HepG2 (cell line): ENCODE data around the gene CHMP1A. TPM values are rescaled to one million over a fixed set of nuclear protein-coding genes. Genes with fewer than 3 reads are reported as not detected.

Experiments
- ARNT2 ChIP-seq: sonication (generic); formaldehyde crosslinking; IDR thresholded peaks from 2 replicates; pipeline ENCODE4 v1.8.0; 2022; ENCODE audit warnings: mild to moderate bottlenecking, low read depth, missing genetic modification reagents, moderate library complexity
- CSRNP1 ChIP-seq: sonication (generic); formaldehyde crosslinking; IDR thresholded peaks from 2 replicates; pipeline ENCODE4 v1.8.1; 2023; ENCODE audit warnings: mild to moderate bottlenecking, missing genetic modification reagents
- DMAP1 ChIP-seq: IDR thresholded peaks from 2 replicates; pipeline ENCODE4 v1.6.1; 2016
- HCFC1 ChIP-seq: fragments of 150-350 bp; IDR thresholded peaks from 2 replicates; pipeline ENCODE4 v1.6.1; 2014; ENCODE audit warnings: low read depth, low read length
- MEIS1 ChIP-seq: sonication (generic); formaldehyde crosslinking; IDR thresholded peaks from 2 replicates; pipeline ENCODE4 v1.9.0; 2021; ENCODE audit warnings: mild to moderate bottlenecking, missing genetic modification reagents, moderate library complexity, borderline replicate concordance
- PPARG ChIP-seq: conservative IDR thresholded peaks from 2 replicates; pipeline ENCODE4 v1.6.1; 2016; ENCODE audit warnings: missing biosample characterization, missing genetic modification reagents
- RAD51 ChIP-seq: fragments of 450-650 bp; IDR thresholded peaks from 2 replicates; pipeline ENCODE4 v1.6.1; 2016; ENCODE audit warnings: borderline replicate concordance
- ZBTB49 ChIP-seq: sonication (generic); formaldehyde crosslinking; IDR thresholded peaks from 2 replicates; pipeline ENCODE4 v1.4.0; 2020; ENCODE audit warnings: missing genetic modification reagents, borderline replicate concordance
- ZNF350 ChIP-seq: sonication (generic); formaldehyde crosslinking; IDR thresholded peaks from 2 replicates; pipeline ENCODE4 v1.4.0; 2020; ENCODE audit warnings: mild to moderate bottlenecking, low read depth, missing genetic modification reagents, borderline replicate concordance
- ZNF83 ChIP-seq: sonication (generic); formaldehyde crosslinking; IDR thresholded peaks from 2 replicates; pipeline ENCODE4 v1.4.0; 2020; ENCODE audit warnings: missing genetic modification reagents, mild to moderate bottlenecking, borderline replicate concordance
- ZSCAN21 ChIP-seq: sonication (generic); formaldehyde crosslinking; IDR thresholded peaks from 2 replicates; pipeline ENCODE4 v1.8.0; 2022; ENCODE audit warnings: mild to moderate bottlenecking, missing genetic modification reagents, moderate library complexity, borderline replicate concordance
- polyA plus RNA-seq, 8 experiments: library from polyadenylated mRNA; depleted of rRNA in 3 of 8; stranded (reverse) in 7 of 8; unstranded in 1 of 8; fragments of >200 nt; fragmentation: Illumina TruSeq in 4 of 8; extraction: Trizol in 4 of 8; gene quantifications; 2 replicates each; pipeline versions ENCODE4 v1.2.1 to v1.2.3, GENCODE V29; 2011 to 2016; ENCODE audit warnings: low read depth in 4 of 8, missing spikeins in 1 of 8, mixed read lengths in 1 of 8; ENCODE audit not compliant: insufficient read depth in 1 of 8
- total RNA-seq, 5 experiments: library from RNA; depleted of rRNA; stranded (reverse); fragments of >200 nt; fragmentation: Illumina TruSeq; extraction: Trizol; gene quantifications; 2 replicates each; pipeline ENCODE4 v1.2.3, GENCODE V29; 2016; ENCODE audit warnings: low read depth in 1 of 5
- TF ChIP-seq, protein P1 (sequence below): sonication (generic); formaldehyde crosslinking; IDR thresholded peaks from 2 replicates; pipeline ENCODE4 v1.4.0; 2020; ENCODE audit warnings: missing genetic modification reagents, borderline replicate concordance
- TF ChIP-seq, protein P2 (sequence below): sonication (generic); formaldehyde crosslinking; IDR thresholded peaks from 2 replicates; pipeline ENCODE4 v1.5.1; 2020; ENCODE audit warnings: mild to moderate bottlenecking, missing genetic modification reagents, moderate library complexity
- TF ChIP-seq, protein P3 (sequence below): IDR thresholded peaks from 2 replicates; pipeline ENCODE4 v1.6.1; 2016; ENCODE audit warnings: missing genetic modification reagents, missing compliant biosample characterization

The CHMP1A gene
- total and polyA plus RNA-seq, 2 of the 13 experiments (the other 11 are each of a cell fraction or from before 2014, with no cell fraction given): 69.4 to 73.3 TPM

DNA sequence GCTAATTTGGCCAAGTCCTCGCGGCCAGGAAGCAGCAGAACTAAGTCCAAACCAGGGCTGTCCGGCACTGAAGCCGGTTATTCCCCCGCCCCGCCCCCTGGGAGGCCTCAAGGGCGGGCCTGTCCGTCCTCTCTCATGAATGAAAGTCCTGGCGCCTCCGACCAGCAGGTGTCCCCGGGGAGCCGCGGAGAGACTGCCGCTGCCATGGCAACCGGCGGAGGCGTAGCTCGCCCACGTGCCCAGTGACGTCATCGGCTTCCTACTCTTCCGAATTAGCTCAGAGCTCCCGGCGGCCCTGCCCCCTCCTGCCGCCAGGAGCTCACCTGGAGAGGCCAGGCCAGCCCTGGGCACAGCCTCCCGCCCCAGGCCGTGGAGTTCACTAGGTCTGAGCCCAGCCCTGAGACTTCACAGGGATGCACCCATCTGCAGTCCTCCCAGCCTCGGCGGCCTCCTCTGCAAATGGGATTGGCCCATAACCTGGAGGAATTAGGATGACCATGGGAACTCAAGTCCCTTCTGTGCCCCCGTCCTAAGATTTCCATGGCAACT is 42.7 kb upstream of the CHMP1A start (continued):
- TF ChIP-seq, protein P1, sequence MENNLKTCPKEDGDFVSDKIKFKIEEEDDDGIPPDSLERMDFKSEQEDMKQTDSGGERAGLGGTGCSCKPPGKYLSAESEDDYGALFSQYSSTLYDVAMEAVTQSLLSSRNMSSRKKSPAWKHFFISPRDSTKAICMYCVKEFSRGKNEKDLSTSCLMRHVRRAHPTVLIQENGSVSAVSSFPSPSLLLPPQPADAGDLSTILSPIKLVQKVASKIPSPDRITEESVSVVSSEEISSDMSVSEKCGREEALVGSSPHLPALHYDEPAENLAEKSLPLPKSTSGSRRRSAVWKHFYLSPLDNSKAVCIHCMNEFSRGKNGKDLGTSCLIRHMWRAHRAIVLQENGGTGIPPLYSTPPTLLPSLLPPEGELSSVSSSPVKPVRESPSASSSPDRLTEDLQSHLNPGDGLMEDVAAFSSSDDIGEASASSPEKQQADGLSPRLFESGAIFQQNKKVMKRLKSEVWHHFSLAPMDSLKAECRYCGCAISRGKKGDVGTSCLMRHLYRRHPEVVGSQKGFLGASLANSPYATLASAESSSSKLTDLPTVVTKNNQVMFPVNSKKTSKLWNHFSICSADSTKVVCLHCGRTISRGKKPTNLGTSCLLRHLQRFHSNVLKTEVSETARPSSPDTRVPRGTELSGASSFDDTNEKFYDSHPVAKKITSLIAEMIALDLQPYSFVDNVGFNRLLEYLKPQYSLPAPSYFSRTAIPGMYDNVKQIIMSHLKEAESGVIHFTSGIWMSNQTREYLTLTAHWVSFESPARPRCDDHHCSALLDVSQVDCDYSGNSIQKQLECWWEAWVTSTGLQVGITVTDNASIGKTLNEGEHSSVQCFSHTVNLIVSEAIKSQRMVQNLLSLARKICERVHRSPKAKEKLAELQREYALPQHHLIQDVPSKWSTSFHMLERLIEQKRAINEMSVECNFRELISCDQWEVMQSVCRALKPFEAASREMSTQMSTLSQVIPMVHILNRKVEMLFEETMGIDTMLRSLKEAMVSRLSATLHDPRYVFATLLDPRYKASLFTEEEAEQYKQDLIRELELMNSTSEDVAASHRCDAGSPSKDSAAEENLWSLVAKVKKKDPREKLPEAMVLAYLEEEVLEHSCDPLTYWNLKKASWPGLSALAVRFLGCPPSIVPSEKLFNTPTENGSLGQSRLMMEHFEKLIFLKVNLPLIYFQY (CRISPR knock-in tag): peak; percentile 79; the same call in 1 of the 2 replicates
- TF ChIP-seq ZBTB49 (CRISPR knock-in tag) (0 out of 2 replicates have a peak, but pooled peaks have one; percentile 29), ZNF350 (CRISPR knock-in tag) (peak; percentile 97), CSRNP1 (CRISPR knock-in tag) (peak; percentile 71; the same call in 1 of the 2 replicates), RAD51 (peak; percentile 85), HCFC1 (peak; percentile 32; the same call in 1 of the 2 replicates), ARNT2 (CRISPR knock-in tag) (peak; percentile 71; the same call in 1 of the 2 replicates), PPARG (CRISPR knock-in tag) (no peak), ZNF83 (CRISPR knock-in tag) (peak; percentile 71; the same call in 1 of the 2 replicates), DMAP1 (peak; percentile 40; the same call in 1 of the 2 replicates), MEIS1 (CRISPR knock-in tag) (peak; percentile 72), ZSCAN21 (CRISPR knock-in tag) (peak; percentile 39; the same call in 1 of the 2 replicates)
- TF ChIP-seq, protein P2, sequence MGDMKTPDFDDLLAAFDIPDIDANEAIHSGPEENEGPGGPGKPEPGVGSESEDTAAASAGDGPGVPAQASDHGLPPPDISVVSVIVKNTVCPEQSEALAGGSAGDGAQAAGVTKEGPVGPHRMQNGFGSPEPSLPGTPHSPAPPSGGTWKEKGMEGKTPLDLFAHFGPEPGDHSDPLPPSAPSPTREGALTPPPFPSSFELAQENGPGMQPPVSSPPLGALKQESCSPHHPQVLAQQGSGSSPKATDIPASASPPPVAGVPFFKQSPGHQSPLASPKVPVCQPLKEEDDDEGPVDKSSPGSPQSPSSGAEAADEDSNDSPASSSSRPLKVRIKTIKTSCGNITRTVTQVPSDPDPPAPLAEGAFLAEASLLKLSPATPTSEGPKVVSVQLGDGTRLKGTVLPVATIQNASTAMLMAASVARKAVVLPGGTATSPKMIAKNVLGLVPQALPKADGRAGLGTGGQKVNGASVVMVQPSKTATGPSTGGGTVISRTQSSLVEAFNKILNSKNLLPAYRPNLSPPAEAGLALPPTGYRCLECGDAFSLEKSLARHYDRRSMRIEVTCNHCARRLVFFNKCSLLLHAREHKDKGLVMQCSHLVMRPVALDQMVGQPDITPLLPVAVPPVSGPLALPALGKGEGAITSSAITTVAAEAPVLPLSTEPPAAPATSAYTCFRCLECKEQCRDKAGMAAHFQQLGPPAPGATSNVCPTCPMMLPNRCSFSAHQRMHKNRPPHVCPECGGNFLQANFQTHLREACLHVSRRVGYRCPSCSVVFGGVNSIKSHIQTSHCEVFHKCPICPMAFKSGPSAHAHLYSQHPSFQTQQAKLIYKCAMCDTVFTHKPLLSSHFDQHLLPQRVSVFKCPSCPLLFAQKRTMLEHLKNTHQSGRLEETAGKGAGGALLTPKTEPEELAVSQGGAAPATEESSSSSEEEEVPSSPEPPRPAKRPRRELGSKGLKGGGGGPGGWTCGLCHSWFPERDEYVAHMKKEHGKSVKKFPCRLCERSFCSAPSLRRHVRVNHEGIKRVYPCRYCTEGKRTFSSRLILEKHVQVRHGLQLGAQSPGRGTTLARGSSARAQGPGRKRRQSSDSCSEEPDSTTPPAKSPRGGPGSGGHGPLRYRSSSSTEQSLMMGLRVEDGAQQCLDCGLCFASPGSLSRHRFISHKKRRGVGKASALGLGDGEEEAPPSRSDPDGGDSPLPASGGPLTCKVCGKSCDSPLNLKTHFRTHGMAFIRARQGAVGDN: peak; percentile 74
- TF ChIP-seq, protein P3, sequence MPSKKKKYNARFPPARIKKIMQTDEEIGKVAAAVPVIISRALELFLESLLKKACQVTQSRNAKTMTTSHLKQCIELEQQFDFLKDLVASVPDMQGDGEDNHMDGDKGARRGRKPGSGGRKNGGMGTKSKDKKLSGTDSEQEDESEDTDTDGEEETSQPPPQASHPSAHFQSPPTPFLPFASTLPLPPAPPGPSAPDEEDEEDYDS: peak; percentile 77
